ENCODE data around the gene ART1. TPM values are rescaled to one million over a fixed set of nuclear protein-coding genes. Genes with fewer than 3 reads are reported as not detected.

Gene ART1
- polyA plus RNA-seq, 1 donor (not counting 4 experiments of a cell fraction or from before 2014, with no cell fraction given): not detected

DNA sequence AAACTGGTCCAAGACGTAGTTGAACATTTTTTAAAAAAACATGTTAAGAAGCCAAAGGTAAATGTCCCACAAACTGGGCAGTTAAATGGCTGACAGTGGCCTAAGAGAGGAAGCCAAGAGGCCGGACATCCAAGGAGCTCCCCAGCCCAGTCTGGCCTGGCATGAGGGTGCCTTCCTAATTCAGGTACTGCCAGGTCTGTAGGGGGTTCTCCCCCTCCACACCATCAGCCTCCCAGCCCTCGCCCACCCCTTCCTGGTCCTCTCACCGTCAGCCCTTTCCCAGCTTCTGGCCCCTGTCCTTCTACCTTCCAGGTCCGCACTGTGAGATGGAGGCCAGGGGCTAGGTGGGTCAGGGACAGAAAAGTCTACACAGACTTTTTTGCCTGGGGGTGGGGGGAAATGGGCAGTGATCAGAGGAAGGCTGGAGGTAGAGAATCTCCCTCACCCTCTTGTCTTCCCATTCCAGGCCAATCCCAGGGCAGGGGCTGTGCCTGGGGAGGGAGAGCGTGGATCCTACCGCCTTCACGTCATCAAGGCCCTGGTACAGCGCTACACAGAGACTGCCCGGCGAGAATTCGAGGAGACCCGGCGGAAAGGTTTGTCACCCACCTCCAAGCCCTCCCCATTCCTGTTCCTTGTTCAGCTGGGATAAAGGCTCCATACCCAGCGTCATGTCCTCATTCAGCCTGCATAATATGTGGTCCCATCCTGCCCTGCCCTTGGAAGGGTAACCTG, 9.1 kb upstream of the ART1 start:
- Histone ChIP-seq H3K9me3 (ENCODE audit: control insufficient read depth, low read depth, low read length) (no peaks in the 10 kb centered on the region), H3K4me2 (ENCODE audit: control insufficient read depth, extremely low read depth, insufficient read depth, low read depth, low read length) (no peak overlapping the region), H3K9me1 (ENCODE audit: control insufficient read depth, extremely low read depth, insufficient read depth, low read length) (no peaks in the 10 kb centered on the region), H3K27me3 (ENCODE audit: control insufficient read depth, extremely low read depth, insufficient read depth, low read length) (peaks cover 8% of the 10 kb centered on the region), H3K36me3 (ENCODE audit: control insufficient read depth in 2 of 2, extremely low read depth in 1 of 2, insufficient read depth in 2 of 2, low read length in 2 of 2) (no peaks in the 10 kb centered on the region), H2AFZ (ENCODE audit: control insufficient read depth, low read length) (no peak overlapping the region), H3K4me1 (ENCODE audit: control insufficient read depth, extremely low read depth, insufficient read depth, low read length) (no peaks in the 10 kb centered on the region), H3K9ac (ENCODE audit: control insufficient read depth, extremely low read depth, insufficient read depth, low read length) (no peak overlapping the region), H3K27ac (ENCODE audit: control insufficient read depth, insufficient read depth, low read length) (no peak overlapping the region), H4K20me1 (ENCODE audit: control insufficient read depth, extremely low read depth, insufficient read depth, low read length) (peaks cover 2% of the 10 kb centered on the region), H3K4me3 (ENCODE audit: control insufficient read depth in 2 of 3, extremely low read depth in 1 of 3, insufficient read depth in 2 of 3, low read depth in 1 of 3, low read length in 3 of 3) (no peak overlapping the region), H3K79me2 (ENCODE audit: control insufficient read depth, insufficient read depth, low read length) (no peaks in the 10 kb centered on the region)
- dilution Hi-C loops (cut with MboI; ENCODE audit: extremely low pct_ligation_motif_present, low sequenced_read_pairs): no loop called here
- no peak for FAIRE-seq
- no peak for DNase-seq (ENCODE audit: low read depth, low spot score)
- no peak for TF ChIP-seq EZH2 (IDR thresholded peaks at IDR 0.05; ENCODE audit: low read length)
- TF ChIP-seq, protein P1, sequence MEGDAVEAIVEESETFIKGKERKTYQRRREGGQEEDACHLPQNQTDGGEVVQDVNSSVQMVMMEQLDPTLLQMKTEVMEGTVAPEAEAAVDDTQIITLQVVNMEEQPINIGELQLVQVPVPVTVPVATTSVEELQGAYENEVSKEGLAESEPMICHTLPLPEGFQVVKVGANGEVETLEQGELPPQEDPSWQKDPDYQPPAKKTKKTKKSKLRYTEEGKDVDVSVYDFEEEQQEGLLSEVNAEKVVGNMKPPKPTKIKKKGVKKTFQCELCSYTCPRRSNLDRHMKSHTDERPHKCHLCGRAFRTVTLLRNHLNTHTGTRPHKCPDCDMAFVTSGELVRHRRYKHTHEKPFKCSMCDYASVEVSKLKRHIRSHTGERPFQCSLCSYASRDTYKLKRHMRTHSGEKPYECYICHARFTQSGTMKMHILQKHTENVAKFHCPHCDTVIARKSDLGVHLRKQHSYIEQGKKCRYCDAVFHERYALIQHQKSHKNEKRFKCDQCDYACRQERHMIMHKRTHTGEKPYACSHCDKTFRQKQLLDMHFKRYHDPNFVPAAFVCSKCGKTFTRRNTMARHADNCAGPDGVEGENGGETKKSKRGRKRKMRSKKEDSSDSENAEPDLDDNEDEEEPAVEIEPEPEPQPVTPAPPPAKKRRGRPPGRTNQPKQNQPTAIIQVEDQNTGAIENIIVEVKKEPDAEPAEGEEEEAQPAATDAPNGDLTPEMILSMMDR (optimal IDR thresholded peaks at IDR 0.05 in 1 of 3, IDR thresholded peaks at IDR 0.05 in 1 of 3, conservative IDR thresholded peaks at IDR 0.05 in 1 of 3; ENCODE audit: extremely low read depth in 1 of 3, insufficient read depth in 2 of 3, low read length in 3 of 3): no peak

DNA sequence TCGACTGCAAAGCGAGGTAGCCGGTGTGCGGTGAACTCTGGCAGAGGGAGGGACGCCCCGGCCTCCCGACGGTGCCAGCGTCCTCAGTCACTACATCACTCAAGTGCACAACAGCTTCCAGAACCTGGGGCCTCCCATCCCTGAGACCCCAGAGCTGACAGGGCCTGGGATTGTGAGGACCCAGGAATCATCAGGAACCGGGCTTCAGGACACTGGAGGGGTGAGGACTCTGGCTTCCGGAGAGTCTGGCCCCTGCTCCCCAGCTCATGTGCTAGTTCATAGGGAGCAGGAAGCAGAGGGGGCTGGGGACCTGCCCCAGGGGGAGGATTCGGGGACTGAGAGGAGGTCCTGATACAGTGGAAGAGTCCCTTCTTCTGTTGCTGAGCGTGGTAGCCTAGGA, 7.7 kb upstream of the ART1 start:
- FAIRE-seq (no peak), DNase-seq (ENCODE audit: low read depth, low spot score) (no peak)
- no peaks in the 10 kb centered on the region for H3K4me1 ChIP-seq (ENCODE audit: control insufficient read depth, extremely low read depth, insufficient read depth, low read length)
- H3K9ac ChIP-seq (ENCODE audit: control insufficient read depth, extremely low read depth, insufficient read depth, low read length): no peak overlapping the region
- TF ChIP-seq, protein P1 (optimal IDR thresholded peaks at IDR 0.05 in 1 of 3, IDR thresholded peaks at IDR 0.05 in 1 of 3, conservative IDR thresholded peaks at IDR 0.05 in 1 of 3; ENCODE audit: extremely low read depth in 1 of 3, insufficient read depth in 2 of 3, low read length in 3 of 3): no peak
- TF ChIP-seq EZH2 (IDR thresholded peaks at IDR 0.05; ENCODE audit: low read length): no peak
- H3K4me2 ChIP-seq (ENCODE audit: control insufficient read depth, extremely low read depth, insufficient read depth, low read depth, low read length): no peak overlapping the region
- no peaks in the 10 kb centered on the region for H3K36me3 ChIP-seq (ENCODE audit: control insufficient read depth in 2 of 2, extremely low read depth in 1 of 2, insufficient read depth in 2 of 2, low read length in 2 of 2)
- no peaks in the 10 kb centered on the region for H3K9me1 ChIP-seq (ENCODE audit: control insufficient read depth, extremely low read depth, insufficient read depth, low read length)
- peaks cover 10% of the 10 kb centered on the region for H3K27me3 ChIP-seq (ENCODE audit: control insufficient read depth, extremely low read depth, insufficient read depth, low read length)
- peaks cover 2% of the 10 kb centered on the region for H4K20me1 ChIP-seq (ENCODE audit: control insufficient read depth, extremely low read depth, insufficient read depth, low read length)
- no peak overlapping the region for H3K27ac ChIP-seq (ENCODE audit: control insufficient read depth, insufficient read depth, low read length)
- dilution Hi-C loops (cut with MboI; ENCODE audit: extremely low pct_ligation_motif_present, low sequenced_read_pairs): no loop called here
- no peaks in the 10 kb centered on the region for H3K9me3 ChIP-seq (ENCODE audit: control insufficient read depth, low read depth, low read length)
- no peak overlapping the region for H2AFZ ChIP-seq (ENCODE audit: control insufficient read depth, low read length)
- no peak overlapping the region for H3K4me3 ChIP-seq (ENCODE audit: control insufficient read depth in 2 of 3, extremely low read depth in 1 of 3, insufficient read depth in 2 of 3, low read depth in 1 of 3, low read length in 3 of 3)
- H3K79me2 ChIP-seq (ENCODE audit: control insufficient read depth, insufficient read depth, low read length): no peaks in the 10 kb centered on the region
